Measurements from ENCODE around the gene CFAP92.
A peak's percentile ranks its signal among the peaks of the same experiment; 100 is the strongest.
"Not testable (repeated sequence)": the region's sequence is repeated elsewhere in the genome, so short reads cannot be mapped to it uniquely, and the experiment has no call there.

CFAP92 gene

DNA sequence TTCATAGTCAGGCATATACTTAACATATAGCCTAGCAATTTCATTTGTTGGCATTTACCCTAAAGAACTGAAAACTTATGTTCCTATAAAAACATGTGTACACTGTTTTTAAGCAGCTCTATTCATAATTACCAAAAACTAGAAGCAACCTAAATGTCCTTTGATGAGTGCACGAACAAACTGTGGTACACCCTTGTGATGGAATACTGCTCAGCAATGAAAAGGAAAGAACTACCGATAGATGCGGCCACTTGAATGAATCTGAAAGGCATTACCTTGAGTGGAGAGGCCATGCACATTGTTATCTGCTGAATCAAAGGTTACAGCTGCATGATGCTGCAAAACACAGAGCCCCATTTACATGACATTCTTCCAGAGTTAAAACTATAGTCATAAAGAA is 44.7 kb downstream of the CFAP92 start:
- no peak overlapping the region for H3K27ac Mint-ChIP-seq
- H3K36me3 Mint-ChIP-seq = no peaks in the 10 kb centered on the region
- H3K9me3 Mint-ChIP-seq = no peaks in the 10 kb centered on the region
- no peak overlapping the region for H3K4me3 Mint-ChIP-seq
- H3K27me3 Mint-ChIP-seq = no peaks in the 10 kb centered on the region
- no peaks in the 10 kb centered on the region for H3K4me1 Mint-ChIP-seq

DNA sequence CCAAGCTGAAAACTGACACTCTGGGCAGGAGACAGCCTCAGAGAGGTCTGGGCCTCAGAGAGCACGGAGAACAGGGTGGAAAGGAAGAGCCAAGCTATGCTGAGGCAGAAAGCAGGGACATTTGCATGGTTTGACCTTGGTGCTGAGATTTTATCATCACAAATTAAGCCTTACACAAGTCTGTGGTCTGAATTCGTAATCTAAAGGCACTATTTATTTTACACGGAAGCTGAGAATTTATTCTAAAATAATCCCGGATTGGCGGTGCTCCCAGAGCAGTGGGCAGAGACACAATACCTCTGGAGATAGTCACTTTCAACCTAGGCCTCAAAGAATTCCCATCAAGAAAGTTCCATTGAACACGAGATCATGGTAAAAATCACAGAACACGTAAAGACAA is 47.5 kb downstream of the CFAP92 start:
- no peak overlapping the region for H3K27ac Mint-ChIP-seq
- no peaks in the 10 kb centered on the region for H3K4me1 Mint-ChIP-seq
- no peak overlapping the region for H3K4me3 Mint-ChIP-seq
- H3K27me3 Mint-ChIP-seq = no peaks in the 10 kb centered on the region
- no peaks in the 10 kb centered on the region for H3K36me3 Mint-ChIP-seq
- H3K9me3 Mint-ChIP-seq = no peaks in the 10 kb centered on the region

GRCh38 chr3:128945878-128946175 is 48.0 kb downstream of the CFAP92 start:
- Mint-ChIP-seq H3K27me3 (no peaks in the 10 kb centered on the region), H3K27ac (no peak overlapping the region), H3K4me3 (no peak overlapping the region), H3K36me3 (no peaks in the 10 kb centered on the region), H3K9me3 (no peaks in the 10 kb centered on the region), H3K4me1 (no peaks in the 10 kb centered on the region)

DNA sequence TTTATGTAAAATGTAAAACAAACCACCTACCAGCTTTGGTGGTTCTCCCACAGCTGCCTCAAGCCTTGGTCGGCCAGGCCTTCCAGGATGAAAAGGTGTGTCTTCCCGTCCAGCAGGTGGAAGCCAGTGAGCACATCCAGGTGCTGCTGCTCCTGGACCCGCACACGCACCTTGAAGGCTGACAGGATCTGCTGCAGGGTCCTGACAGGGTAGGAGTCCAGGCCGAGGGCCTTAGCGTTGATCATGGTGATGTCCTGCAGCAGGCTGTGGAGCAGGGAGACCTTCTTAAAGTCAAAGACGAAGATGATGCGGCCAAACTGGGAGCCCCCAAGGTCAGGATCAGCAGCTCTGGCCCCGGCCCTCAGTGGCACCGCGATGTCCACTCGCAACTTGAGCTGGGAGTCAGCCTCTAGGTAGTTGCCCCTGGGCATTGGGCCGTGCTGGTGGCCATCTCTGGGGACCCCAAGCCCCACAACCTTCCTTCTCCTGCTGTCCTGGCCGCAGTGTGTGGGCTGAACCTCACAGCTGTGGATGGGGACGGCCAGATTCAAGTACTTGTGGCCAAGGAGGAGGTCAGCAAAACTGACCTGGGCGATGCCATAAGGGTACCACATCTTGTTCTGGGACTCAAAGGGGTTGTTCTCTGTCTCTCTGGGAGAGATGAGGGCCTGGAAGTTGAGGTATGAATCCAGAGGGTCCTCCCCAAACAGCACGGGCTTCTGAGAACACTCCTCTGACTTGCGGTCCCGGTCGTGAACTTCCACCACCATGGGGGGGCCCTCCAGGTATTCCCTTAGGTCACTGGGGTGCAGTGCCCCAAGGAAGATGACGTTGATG is 48.6 kb downstream of the CFAP92 start:
- Mint-ChIP-seq H3K27me3 (no peaks in the 10 kb centered on the region), H3K4me3 (no peak overlapping the region), H3K9me3 (no peaks in the 10 kb centered on the region), H3K27ac (no peak overlapping the region), H3K36me3 (no peaks in the 10 kb centered on the region), H3K4me1 (no peaks in the 10 kb centered on the region)

DNA sequence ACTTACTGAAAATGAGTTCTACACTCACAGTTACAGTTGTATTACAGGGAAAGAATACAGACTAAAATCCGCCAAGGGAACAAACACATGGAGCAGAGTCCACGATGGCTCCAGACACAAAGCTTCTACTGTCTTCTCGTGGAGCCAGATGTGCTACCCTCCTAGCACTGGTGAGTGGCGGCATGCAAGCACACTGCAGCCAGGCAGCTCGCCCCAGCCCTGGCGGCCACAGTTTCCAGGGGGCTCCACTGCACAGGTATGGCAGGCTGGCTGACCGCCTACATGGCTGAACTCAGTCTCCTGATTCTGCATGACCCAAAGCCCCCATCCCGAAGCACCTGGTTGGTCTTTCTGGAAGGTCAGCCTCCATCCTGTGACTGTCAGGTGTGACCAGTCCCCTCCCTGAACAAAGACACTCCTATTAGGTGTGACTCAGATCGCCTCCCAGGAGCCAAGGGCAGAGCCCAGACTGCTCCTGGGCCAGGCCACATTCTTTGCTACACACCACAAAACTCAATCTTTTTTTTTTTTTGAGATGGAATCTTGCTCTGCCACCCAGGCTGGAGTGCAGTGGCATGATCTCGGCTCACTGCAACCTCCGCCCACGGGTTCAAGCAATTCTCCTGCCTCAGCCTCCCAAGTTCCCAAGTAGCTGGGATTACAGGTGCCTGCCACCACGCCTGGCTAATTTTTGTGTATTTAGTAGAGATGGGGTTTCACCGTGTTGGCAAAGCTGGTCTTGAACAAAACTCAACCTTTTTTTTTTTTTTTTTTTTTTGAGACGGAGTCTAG is 51.5 kb downstream of the CFAP92 start:
- Mint-ChIP-seq H3K4me1 (no peaks in the 10 kb centered on the region), H3K27ac (no peak overlapping the region), H3K4me3 (no peak overlapping the region), H3K27me3 (no peaks in the 10 kb centered on the region), H3K36me3 (no peaks in the 10 kb centered on the region), H3K9me3 (no peaks in the 10 kb centered on the region)

- H3K27ac Mint-ChIP-seq = no peak overlapping the region
- no peaks in the 10 kb centered on the region for H3K9me3 Mint-ChIP-seq
- no peaks in the 10 kb centered on the region for H3K36me3 Mint-ChIP-seq
- H3K4me1 Mint-ChIP-seq = no peaks in the 10 kb centered on the region
- H3K27me3 Mint-ChIP-seq = no peaks in the 10 kb centered on the region
- H3K4me3 Mint-ChIP-seq = no peak overlapping the region
Observed at GRCh38 chr3:128940252-128940651, 53.6 kb downstream of the CFAP92 start.

DNA sequence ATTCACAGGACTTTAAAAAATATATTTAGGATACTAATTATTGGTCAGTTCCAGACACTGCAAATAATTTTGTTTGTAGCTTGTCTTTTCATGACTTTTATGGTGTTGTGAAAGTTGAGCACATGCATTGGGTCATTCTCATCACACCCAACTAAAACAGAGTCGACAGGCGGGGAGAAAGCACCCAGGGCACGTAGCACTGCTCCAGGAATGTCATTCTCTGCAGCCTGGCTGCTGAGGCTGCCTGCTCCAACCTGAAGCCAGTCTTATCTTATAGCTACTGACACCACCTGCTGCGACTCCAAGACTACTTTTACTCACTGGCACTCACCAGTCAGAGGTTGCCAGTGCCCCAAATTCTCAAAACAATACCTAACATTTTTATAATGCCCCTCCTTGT is 57.5 kb downstream of the CFAP92 start:
- H3K27me3 Mint-ChIP-seq = no peaks in the 10 kb centered on the region

DNA sequence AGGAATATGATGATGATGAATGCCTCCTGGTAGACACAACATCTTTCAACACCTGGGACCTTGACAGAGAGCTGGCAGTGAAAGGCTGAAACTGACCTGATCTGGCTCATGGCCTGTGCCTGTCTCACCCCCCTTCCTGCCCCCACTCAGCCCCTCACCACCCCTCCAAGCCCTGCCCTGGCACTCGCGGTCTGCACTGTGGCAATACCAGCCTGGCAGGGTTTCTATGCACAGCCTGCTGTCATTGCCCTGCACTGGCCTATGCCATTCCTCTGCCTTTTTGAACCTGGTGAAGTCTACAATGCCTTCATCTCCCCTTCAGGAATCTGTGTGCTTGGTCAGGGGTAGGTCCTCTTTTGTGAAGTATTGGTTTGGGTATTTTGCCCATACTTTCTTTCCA is 58.0 kb downstream of the CFAP92 start:
- no peaks in the 10 kb centered on the region for H3K36me3 Mint-ChIP-seq
- H3K27ac Mint-ChIP-seq = no peak overlapping the region
- no peaks in the 10 kb centered on the region for H3K9me3 Mint-ChIP-seq
- H3K4me1 Mint-ChIP-seq = no peaks in the 10 kb centered on the region
- H3K4me3 Mint-ChIP-seq = no peak overlapping the region
- H3K27me3 Mint-ChIP-seq = no peaks in the 10 kb centered on the region

More for the DNA sequence above, 57.5 kb downstream of the CFAP92 start:
- H3K27ac Mint-ChIP-seq = no peak overlapping the region
- H3K9me3 Mint-ChIP-seq = no peaks in the 10 kb centered on the region
- no peak overlapping the region for H3K4me3 Mint-ChIP-seq
- H3K4me1 Mint-ChIP-seq = no peaks in the 10 kb centered on the region
- H3K36me3 Mint-ChIP-seq = no peaks in the 10 kb centered on the region

GRCh38 chr3:128933922-128934253 is 60.0 kb downstream of the CFAP92 start:
- no peaks in the 10 kb centered on the region for H3K36me3 Mint-ChIP-seq
- H3K27me3 Mint-ChIP-seq = no peaks in the 10 kb centered on the region
- H3K4me1 Mint-ChIP-seq = no peaks in the 10 kb centered on the region
- H3K9me3 Mint-ChIP-seq = no peaks in the 10 kb centered on the region
- H3K4me3 Mint-ChIP-seq = no peak overlapping the region
- no peak overlapping the region for H3K27ac Mint-ChIP-seq

DNA sequence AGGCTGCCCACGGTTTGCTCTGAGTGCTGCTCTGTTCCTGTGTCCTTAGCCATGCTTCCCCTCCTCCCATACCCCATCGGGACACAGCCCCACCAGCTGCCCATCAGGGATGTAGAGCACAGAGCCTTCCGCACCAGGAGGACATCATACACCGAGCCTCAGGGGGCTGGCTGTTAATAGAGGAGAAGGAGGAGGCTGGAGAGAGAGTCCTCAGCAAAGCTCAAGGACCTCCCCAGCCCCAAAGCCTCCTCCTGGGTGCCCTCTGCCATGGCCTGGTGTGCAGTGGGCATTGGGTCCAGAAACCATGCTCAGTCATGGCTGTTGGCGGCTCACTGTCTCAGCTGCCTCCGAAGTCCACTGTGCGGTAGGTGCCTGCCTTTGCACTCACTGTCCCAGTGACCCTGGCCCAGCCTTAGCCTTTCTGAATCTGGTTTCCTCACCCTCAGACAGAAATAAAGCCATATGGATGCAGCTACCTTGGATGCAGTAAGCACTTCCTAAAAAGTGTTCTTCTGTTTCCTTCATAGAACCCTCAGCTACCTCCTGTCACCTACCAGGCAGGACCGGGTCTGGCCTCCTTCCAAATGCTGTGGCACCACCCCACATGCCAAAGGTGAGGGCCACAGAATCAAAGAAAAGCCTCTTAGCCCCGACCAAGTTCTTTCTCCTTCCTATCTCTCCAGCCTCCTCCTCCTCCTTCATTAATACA is 60.5 kb downstream of the CFAP92 start:
- Mint-ChIP-seq H3K4me1 (no peaks in the 10 kb centered on the region), H3K4me3 (no peak overlapping the region), H3K27ac (peak overlapping the region; percentile 65), H3K27me3 (no peaks in the 10 kb centered on the region), H3K9me3 (no peaks in the 10 kb centered on the region), H3K36me3 (no peaks in the 10 kb centered on the region)

- no peaks in the 10 kb centered on the region for H3K4me1 Mint-ChIP-seq
Observed at GRCh38 chr3:128932516-128933212, 61.2 kb downstream of the CFAP92 start.

GRCh38 chr3:128931046-128931445 is 62.8 kb downstream of the CFAP92 start:
- Mint-ChIP-seq H3K9me3 (no peaks in the 10 kb centered on the region), H3K4me1 (no peaks in the 10 kb centered on the region), H3K27ac (no peak overlapping the region), H3K36me3 (no peaks in the 10 kb centered on the region), H3K4me3 (no peak overlapping the region), H3K27me3 (no peaks in the 10 kb centered on the region)

More at GRCh38 chr3:128932516-128933212, 61.2 kb downstream of the CFAP92 start:
- H3K4me3 Mint-ChIP-seq = no peak overlapping the region
- H3K27ac Mint-ChIP-seq = peak overlapping the region; percentile 65
- H3K27me3 Mint-ChIP-seq = no peaks in the 10 kb centered on the region
- H3K9me3 Mint-ChIP-seq = no peaks in the 10 kb centered on the region
- H3K36me3 Mint-ChIP-seq = no peaks in the 10 kb centered on the region

DNA sequence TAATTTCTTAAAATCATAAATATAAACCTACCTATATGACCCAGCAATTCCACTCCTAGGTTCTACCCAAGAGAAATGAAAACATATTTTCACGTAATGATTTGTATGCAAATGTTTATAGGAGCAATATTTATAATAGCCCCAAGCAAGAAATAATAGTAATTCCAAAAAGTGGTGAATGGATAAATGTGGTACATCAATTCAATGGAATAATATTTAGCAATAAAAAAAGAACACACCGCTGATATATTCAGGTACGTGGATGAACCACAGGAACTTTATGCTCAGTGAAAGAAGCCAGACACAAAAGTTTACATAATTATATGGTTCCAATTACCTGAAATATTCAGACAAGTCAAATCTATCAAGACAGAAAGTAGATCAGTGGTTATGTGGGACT is 64.5 kb downstream of the CFAP92 start:
- Mint-ChIP-seq H3K9me3 (no peaks in the 10 kb centered on the region), H3K27ac (no peak overlapping the region), H3K27me3 (no peaks in the 10 kb centered on the region), H3K36me3 (peaks cover 2% of the 10 kb centered on the region), H3K4me1 (peaks cover 16% of the 10 kb centered on the region), H3K4me3 (no peak overlapping the region)

GRCh38 chr3:128923986-128924385 is 69.9 kb downstream of the CFAP92 start:
- H3K9me3 Mint-ChIP-seq, H3K27me3 Mint-ChIP-seq: not testable (repeated sequence)
- Mint-ChIP-seq H3K4me3 (peak overlapping the region; percentile 79), H3K27ac (peak overlapping the region; percentile 68), H3K4me1 (peaks cover 53% of the 10 kb centered on the region), H3K36me3 (peaks cover 13% of the 10 kb centered on the region)

DNA sequence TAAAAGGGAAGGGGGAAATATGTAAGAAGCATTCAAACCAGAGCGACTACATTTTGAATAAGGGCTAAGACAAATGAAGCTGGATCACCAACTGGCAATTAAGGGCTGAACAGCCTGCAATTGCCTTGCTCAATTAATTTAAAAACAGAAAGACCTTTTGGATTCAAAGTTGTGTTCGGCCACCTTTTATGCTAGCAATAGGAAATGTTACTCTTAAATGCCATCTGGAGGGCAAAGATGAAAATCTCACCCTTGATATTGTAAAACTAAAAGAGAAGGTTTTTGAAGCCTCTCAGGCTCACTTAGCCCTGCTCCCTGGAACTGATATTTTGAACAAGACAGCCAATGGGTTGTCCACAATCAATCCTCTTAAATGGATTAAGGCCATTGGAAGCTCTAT is 70.3 kb downstream of the CFAP92 start:
- peaks cover 14% of the 10 kb centered on the region for H3K36me3 Mint-ChIP-seq
- peaks cover 53% of the 10 kb centered on the region for H3K4me1 Mint-ChIP-seq
- no peaks in the 10 kb centered on the region for H3K9me3 Mint-ChIP-seq
- H3K27ac Mint-ChIP-seq = peak overlapping the region; percentile 68
- H3K27me3 Mint-ChIP-seq = no peaks in the 10 kb centered on the region
- H3K4me3 Mint-ChIP-seq = peak overlapping the region; percentile 79

Data from activated naive CD4-positive, alpha-beta T cell treated with anti-CD3 and anti-CD28 coated beads, Interleukin-2, amount 50 U/mL, for 24 hours (primary cell).